Activated naive CD4-positive, alpha-beta T cell (primary cell): ENCODE results near the gene IER5L.

Experiments
- DNase-seq, 4 experiments: peaks; one replicate each; lab custom pipeline; 2025; lab: John Stamatoyannopoulos, UW

Gene IER5L

DNA sequence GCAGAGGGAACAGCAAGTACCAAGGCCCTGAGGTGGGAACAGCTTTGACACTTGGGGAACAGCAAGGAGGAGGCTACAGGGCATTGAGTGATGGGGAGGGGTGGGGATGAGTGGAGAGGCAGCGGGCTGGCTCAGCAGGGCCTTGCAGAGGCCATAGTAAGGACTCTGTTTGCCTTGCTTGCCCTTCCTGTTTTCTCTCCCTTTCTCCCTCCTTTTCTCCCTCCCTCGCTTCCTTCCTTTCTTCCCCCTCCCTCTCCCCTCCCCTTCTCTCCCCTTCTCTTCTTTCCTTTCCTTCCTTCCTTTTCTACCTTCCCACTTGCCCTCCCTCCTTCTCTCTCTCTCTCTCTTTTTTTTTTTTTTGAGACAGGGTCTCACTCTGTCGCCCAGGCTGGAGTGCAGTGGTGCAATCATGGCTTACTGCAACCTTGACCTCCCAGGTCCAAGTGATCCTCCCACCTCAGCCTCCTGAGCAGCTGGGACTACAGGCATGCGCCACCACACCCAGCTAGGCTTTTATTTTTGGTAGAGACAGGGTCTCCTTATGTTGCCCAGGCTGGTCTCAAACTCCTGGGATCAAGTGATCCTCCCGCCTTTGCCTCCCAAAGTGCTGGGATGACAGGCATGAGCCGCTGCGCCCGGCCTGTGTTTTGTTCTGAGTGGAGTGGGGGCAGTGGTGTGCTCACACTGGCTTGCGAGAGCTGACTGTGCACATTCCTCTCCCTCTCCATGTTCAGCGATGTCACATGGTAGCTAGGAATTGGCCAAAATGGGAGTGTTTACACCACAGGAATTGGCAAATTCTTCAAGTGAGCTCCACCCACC, 17.1 kb downstream of the IER5L start:
- DNase-seq, result no peak

DNA sequence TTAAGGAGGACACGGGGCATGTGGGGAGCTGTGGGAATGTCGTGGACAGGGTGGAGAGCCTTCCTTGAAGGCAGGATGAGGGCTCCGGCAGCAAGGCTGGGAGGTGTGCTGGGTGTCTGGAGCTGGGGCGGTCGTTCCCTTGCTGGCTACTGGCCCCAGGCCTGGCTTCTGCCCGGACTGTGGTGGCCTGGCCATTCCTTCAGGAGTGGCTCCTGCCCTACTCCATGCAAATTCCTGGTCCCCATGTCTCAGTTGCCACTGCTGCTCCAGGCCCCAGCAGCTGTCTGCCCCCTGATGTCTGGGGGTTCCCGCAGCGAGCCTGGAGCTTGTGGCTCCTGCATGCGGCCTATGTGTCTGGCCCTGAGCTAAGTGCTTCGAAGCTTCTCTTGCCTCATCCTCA, 21.9 kb downstream of the IER5L start:
- no peak for DNase-seq

DNA sequence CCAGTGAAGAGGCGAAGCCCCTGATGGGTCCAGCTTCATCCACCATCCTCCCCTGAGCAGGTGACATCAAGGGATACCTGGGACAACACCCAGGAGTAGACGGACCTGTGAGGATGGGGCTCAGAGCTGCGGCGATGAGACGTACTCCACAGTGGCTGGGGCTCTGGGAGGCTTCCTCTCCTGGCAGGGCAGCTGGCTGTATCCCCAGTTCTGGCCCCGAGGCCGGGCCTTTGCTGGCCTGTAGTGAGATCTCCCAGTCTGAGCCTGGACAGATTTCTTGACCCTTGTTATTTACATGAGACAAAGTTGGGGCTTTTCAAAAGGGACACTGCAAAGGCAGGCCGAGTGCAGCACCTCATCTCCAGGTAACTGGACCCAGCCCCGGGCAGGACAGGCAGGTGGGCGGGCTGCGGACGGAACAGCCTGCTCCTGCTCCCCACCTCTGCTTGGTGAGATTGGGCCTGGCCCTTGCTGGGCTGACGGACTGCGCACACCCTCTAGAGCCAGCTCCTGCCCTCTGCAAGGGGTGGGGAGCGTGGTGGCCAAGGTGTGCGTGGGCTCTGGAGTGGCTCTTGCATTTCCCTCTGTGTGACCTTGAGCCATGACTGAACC, 23.1 kb downstream of the IER5L start:
- DNase-seq, result no peak

DNA sequence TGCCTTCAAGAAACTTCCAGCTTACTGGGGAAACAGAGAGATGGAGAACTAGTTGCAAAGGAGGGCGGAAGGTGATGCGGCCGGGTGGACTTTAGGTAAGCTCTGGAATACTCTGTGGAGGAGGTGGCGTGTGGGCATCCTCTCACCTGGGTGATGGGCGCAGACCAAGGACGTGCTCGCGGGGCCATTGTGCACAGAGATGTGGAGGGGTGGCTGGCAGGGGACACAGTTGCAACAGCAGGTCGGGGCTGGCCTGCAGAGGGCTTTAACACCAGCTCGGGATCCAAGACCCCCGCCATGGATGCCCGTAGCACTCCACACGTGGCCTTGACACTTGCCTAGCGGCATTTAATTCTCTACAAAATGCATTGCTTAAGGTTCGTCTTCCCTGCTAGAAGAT, 26.6 kb downstream of the IER5L start:
- DNase-seq, result no peak

DNA sequence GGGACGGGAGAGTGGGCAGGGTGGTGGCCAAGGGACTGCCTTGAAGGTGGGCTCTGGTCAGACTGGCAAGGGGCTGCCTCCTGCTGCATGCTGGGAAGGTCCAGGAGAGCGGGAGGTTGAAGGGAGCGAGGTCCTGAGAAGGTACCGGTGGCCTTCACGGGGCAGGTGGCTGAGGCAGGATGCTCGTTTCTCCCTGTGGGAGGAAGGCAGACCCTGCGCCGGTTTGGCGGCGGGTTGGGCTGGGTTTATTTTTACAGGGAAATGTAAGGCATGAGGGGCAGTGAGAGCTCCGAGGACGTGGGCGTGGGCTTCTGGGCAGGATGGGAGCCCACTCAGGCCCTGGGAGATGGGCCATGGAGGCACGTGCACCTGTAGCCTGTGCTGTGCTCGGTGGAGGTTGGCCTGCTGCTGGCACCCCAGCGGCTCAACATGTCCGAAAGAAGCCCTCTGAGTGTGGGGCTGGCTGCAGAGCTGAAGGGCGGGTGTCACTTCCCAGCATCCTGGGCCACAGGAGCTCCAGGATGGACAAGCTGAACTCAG, 27.3 kb downstream of the IER5L start:
- no peak for DNase-seq

DNA sequence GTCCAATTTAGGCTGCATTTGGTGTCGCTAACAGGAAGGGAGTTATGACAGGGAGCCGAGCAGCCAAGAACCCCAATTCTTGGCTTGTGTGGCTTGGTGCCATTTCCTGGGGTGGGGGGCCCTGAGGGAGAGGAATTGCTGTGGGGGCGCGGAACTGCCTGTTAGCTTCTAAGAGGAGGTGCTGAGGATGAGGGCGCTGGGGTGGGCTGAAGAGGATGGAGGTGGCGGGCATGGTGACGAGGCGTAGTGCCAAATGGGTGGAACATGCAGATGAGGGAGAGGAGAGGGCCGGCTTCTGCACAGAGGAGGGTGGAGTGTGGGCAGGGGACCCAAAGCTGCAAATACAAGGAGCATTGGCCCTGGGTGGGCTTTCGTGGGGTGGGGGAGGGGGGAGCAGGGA, 27.9 kb downstream of the IER5L start:
- DNase-seq, result no peak

DNA sequence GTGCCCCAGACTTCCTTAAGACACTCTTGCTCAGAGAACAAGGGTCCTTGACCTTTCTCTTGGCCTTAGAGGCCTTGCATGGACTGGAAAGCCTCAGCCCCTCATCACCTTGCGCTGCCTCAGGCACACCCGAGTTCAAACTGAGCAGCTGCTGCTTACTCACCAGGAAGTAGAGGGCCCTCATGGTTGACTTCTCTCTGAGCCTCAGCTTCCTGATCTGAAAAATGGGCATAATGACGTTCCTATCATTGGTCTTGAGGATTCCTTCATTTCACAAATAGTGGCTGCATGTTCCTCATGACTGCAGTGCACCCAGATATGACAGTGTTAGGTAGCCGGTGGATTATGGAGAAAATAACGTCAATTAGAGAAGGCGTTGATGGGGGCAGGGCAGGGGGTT, 28.6 kb downstream of the IER5L start:
- DNase-seq, result no peak

DNA sequence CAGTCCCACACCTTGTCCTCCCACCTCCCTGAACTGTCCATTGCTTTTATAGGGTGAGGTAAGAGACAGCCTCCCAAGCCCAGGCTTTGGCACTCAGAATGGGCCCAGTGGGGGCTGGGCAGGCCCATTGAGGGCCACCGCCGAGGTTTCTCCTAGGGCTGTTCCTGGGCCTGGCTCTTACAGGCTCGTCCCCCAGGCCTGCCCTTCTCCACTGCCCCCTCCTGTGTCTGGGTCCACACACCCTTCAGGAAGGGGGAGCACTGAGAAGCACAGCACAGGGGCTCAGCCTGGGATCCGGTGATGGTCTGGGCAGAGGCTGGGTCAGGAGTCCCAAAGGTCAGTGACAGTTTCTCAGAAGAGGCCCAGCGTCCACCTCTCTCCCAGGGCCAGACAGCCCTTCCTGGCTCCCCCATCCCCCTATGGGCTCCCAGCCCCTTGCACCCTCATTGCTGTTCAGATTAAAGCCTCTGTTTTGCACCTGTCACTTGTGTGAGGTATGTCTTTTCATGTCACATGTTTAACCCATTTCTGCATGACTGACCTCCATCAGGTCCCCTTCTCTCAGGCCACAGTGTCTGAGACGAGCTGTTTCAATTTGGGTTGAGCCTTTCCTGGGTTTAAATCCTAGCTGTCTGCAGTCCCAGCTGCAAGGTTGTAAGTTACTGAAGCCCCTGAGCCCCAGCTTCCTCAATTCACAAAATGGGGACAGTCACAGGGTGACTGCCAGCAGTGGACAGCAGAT, 29.4 kb downstream of the IER5L start:
- no peak for DNase-seq

DNA sequence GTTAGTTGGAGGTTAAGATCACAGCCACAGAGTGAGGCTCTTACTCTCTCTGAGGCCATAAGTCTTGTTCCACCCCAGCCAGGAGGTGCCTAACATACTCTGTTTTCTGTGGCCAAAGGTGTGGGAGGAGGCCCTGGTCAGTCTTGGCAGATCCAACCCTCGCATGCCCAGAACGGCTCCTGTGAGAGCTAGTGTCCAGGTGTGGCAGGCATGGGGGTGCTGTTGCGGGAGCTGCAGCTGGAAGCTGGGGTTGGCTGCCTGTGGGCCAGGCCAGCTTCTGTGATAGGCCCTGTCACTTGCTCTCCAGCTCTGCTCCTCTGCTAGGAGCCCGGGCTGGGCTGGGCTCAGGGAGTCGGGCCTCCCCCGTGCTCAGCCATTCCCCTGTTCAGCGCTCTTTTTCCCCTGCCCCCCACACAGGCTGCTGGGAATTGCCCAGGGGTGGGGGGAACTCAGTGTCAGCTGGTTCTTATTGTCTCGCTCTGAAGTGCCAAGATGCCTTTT, 31.6 kb downstream of the IER5L start:
- no peak for DNase-seq

DNA sequence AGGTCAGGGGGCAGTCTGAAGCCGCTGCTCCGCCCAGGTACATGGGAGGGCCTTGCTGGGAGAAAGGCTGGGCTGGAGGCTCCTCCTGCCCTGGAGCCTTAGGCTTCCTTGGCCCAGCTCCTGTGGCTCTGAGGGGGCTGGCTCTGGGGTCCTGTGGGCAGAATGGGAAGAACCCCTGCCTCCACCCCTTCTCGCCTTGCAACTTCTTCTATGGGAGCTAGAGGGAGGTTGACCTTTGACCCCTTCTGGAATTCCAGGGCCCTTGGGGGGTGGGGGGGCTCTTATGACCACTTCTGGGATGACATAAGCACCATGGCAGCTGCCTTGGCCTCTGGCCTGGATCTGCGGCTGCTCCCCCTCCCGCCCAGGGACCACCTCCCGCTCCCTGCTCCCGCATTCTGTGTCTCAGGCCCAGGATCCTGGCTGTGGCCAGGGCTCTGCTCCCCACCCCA, 32.2 kb downstream of the IER5L start:
- no peak for DNase-seq

DNA sequence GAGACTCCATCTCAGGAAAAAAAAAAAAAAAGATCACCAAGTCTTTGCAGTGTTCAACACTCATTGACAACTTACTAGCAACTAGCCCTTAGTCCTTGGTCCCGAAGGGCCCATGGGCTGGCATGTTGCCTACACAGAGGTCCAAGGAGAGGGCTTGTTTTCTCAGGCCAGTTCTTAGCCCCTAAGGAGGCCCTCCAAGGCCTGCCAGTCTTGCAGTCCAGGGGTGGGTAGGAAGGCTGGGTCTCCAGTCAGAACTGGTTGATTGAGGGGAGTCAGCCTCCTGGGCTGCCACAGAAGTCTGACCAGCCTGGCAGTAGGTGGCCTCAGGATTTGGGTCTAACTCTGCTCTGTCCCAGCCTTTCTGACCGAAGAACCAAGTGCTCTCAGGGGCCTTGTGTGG, 32.7 kb downstream of the IER5L start:
- no peak for DNase-seq

DNA sequence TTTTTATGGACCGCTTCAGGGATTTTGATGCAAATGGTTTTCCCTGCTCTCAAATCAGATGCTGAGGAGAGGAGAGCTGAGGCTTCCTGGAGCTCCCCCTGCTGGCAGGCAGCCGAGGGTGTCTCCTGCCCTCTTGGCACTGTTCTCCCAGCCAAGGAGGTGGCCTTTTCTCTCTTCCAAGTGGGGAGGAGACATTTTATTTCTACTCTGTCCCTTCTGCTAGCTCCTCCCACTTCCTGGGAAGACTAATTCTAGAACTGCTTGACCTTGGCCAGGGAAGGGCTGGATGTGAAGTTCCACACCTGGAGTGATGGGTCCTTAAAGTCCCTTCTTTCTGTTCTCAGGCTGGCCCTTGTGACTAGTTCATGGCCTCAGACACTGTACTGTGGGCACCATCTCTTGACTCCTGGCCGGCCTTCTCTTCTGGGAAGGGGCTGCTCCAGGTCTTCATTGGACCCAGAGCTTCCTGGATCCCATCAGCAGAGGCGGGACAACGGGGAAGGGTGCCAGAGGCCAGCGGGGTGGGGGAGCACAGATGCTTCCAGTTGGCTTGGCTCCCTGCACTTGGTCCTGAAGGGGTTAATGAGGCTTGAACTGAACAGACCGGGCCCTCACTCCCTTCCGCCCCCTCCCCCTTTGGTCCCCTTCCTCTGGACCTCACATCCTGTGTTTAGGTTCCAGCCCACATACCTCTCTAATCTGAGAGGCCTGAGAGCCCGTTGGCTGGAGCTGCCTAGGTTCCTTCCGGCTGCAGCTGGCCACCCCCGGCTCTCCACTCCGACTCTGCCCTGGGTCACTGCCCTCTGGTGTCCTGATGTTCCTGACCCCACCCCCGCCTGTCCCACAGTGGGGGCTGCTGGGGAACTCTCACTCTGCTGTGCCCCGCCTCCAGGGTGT, 34.8 kb downstream of the IER5L start:
- peak; percentile 28 to 70 (median 54) for DNase-seq

DNA sequence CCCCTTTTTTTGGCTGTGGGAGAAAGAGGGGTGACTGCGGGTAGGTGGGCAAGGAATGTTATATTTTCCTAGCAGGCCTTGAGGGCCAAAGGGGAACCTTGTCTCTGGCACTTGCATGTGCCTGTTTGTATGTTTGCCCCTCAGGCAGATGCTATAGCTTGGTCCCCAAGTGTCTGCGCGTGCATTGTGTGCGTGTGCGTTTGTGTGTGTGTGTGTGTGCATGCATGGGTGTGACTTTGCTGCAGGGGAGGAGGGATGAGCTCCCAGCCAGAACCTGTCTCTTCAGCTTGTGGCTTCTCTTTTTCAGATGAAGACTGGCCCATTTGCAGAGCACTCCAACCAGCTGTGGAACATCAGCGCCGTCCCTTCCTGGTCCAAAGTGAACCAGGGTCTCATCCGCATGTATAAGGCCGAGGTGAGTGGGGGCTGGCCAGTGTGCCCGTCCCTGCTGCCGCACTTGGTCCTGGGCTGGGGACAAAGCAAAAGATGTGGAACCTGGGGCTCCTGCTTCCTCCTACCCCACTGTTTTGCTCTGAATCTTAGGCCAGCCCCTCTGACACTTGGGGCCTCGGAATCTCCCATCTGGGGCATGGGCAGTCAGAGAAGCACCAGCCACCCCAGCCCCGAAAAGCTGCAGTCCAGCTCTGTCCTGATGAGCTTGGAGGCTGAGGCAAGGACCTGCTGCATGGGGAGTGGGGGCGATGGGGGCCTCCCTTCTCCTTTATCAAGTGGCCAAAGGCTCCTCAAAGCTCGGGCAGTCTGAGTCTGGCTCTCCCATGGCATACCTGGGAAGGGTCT, 35.7 kb downstream of the IER5L start:
- no peak for DNase-seq

DNA sequence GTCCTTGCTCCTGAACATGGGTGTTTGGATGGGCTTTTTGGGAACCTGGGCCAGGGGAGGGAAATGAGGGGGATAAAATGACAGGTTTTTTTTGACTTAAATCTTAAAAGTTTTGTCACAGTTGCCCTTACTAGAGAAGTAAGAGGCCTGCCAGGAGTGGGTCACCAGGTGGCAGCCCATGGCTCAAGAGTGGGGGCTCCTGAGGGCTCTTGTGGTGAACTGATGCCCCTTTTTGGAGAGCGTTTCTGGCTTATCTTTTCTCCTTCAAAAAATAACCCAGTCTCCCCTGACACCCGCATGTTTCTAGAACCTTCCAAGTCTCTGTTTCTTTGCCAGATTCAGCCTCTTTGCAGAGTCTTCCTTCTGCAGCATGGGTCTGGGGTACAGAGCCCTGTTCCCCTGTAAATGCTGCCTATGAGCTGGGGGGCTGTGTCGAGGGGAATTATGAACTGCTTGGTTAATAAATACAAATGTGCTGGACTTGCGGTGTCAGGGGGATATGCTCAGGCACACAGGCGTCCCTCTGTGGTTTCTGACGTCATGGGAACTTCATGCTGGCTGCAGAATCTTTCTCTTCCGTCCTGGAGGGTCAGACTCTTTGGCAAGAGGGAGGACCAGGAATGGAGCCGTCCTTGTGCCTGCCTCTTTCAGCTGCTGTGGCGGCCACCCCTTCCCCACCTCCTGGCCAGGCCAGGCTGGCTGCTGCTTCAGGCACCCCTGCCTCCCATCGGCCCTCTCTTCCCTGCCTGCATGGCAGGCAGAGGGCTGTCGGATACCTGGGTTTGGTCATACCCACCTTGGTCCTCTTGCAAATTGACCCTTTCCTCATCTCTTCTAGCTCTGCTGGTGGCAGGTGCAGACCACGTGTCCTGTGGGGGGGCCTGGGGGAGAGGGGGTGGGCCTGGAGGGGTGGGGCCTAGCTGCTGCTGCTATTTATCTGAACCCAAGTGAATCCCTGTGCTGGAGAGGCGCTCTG, 36.7 kb downstream of the IER5L start:
- no peak for DNase-seq

DNA sequence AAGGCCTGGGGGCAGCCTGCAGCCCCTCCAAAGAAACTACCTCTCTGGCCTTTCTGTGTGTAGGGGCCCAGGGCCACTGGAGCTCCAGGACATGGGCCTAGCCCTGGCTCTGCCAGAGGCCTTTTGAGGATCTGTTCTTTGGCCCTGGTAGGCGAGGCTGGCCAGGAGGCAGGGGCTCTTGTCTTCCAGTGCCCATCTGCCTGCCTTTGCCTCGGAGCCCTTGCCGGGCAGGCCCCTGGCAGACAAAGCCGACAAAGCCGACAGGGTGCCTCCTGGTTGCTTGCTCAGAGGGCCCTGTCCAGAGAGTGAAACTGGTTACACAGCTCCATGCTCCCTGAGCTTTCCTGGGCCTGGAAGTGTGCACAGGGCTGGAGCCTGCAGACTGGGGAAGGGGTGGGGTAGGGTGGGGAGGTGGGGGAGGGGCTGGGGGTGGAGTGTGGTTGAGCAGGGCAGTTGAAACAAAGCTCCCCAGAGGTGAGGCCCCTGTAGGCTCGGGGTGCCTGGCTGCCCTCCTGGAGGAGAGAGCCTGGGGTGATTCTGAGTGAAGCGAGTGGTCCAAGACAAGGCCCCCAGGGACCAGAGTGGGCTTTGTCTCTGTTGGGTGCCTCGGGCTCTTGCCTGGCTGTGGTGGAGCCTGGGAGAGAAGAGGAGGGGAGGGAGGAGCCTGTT, 37.5 kb downstream of the IER5L start:
- DNase-seq, result peak in 1 of 4 experiments; percentile 15

DNA sequence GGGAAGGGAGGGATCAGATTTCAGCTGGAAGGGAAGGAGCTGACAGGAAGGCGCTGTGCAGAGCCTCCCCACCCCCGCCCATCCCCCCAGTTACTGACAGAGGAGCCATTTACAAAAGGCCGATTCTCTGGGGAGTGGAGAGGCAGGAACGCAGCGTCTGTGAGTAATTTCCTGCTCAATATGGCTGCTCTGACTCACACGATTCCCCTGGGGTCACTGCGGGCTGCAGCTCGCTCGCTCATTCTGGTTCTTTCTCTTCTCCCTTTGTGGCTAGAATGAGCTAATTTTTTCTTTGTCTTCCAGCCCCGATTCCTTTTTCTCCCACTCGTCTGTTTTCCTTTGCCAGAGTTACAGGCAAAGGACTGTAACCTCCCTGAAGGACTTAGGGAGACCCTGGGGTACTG, 38.1 kb downstream of the IER5L start:
- peak; percentile 23 to 67 (median 36) for DNase-seq

DNA sequence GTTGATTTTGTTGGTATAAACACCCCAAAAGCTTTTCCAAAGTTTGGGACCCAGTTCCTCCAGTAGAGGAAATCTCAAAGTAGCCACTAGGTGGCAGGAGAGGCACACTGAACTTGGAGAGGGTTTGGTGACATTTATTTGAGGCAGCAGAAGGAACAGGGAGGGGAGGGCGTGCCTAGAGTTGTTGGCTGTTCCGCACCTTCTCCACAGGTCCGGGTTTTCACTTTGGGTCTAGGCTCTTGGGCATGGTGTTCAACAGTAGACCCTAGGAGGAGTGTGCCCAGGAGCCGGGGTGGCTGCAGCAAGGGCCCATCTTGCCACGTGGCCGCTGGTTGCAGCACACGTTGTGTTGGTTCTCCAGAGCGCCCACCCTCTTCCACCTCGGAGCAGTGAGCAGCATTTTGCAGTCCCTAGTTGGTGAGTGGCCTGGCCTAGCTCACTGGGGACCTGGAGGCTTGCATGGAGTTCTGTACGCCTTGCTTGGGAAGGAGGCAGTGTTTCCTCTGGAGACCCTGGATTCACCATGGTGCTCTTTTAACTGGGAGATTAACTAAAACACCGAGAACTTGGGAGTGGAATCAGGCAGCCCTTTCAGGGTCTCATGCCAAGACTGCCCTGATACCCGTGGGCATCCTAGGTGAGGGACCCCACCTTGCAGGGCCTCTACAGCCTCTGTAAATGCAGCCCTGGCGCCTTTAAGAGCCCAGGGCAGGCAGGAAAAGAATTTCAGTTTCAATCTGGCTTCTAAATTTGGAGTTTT, 38.6 kb downstream of the IER5L start:
- peak; percentile 17 to 58 (median 40) for DNase-seq
